WTC11 (cell line): ENCODE results near the gene FSTL1. TPM values are rescaled to one million over a fixed set of nuclear protein-coding genes. Genes with fewer than 3 reads are reported as not detected.

Experiments used
- ATAC-seq: fragments of 200-7000 bp; cut with Tn5 transposase; 2 replicates; pipeline ENCODE4 v1.10.0; 2021; ENCODE audit warnings: mild to moderate bottlenecking, moderate library complexity
- CTCF ChIA-PET: fragments of 300-600 bp; sonication (Branson Sonifier 250); formaldehyde crosslinking; loops from one replicate; lab custom pipeline; 2021; ENCODE audit warnings: antibody characterized with exemption; lab: Charles Lee
- POLR2A ChIA-PET: fragments of 350-600 bp; sonication (Branson Sonifier 250); formaldehyde crosslinking; loops from one replicate; lab custom pipeline; 2021; ENCODE audit warnings: antibody characterized with exemption; lab: Charles Lee
- DNase-seq: peaks from one replicate; pipeline ENCODE4 v3.0.0; 2021; ENCODE audit warnings: low spot score
- H3K27ac Mint-ChIP-seq: 2 replicates; pipeline ENCODE4 v1.8.0; 2021; ENCODE audit warnings: mixed read lengths
- H3K27me3 Mint-ChIP-seq: 2 replicates; pipeline ENCODE4 v1.8.0; 2021; ENCODE audit warnings: low read depth, mild to moderate bottlenecking, moderate library complexity, mixed read lengths
- H3K36me3 Mint-ChIP-seq: 2 replicates; pipeline ENCODE4 v1.8.0; 2021; ENCODE audit warnings: mixed read lengths
- H3K4me1 Mint-ChIP-seq: 2 replicates; pipeline ENCODE4 v1.8.0; 2022; ENCODE audit warnings: mixed read lengths
- H3K4me3 Mint-ChIP-seq: 2 replicates; pipeline ENCODE4 v1.8.0; 2021; ENCODE audit warnings: mild to moderate bottlenecking, moderate library complexity, mixed read lengths
- H3K9me3 Mint-ChIP-seq: 2 replicates; pipeline ENCODE4 v1.8.0; 2021; ENCODE audit warnings: mixed read lengths
- CREB1 ChIP-seq: sonication (generic); formaldehyde crosslinking; IDR thresholded peaks from 2 replicates; pipeline ENCODE4 v1.8.0; 2023; ENCODE audit warnings: mild to moderate bottlenecking, missing genetic modification reagents
- FOXK1 ChIP-seq: sonication (generic); formaldehyde crosslinking; IDR thresholded peaks from 2 replicates; pipeline ENCODE4 v1.8.0; 2022; ENCODE audit warnings: mild to moderate bottlenecking, moderate library complexity, missing genetic modification reagents
- GTF2I ChIP-seq: fragments of 250-450 bp; sonication (Bioruptor Pico); conservative IDR thresholded peaks from 2 replicates; pipeline ENCODE4 v1.4.0; 2021; ENCODE audit warnings: mild to moderate bottlenecking
- NR2C2 ChIP-seq: sonication (generic); formaldehyde crosslinking; IDR thresholded peaks from 2 replicates; pipeline ENCODE4 v1.8.0; 2022; ENCODE audit warnings: mild to moderate bottlenecking, missing genetic modification reagents
- RELA ChIP-seq: sonication (generic); formaldehyde crosslinking; IDR thresholded peaks from 2 replicates; pipeline ENCODE4 v1.8.1; 2022; ENCODE audit warnings: missing genetic modification reagents, mild to moderate bottlenecking, borderline replicate concordance
- SOX15 ChIP-seq: fragments of 250-450 bp; sonication (Bioruptor Pico); IDR thresholded peaks from 2 replicates; pipeline ENCODE4 v1.9.0; 2021; ENCODE audit warnings: mild to moderate bottlenecking
- TEAD4 ChIP-seq: sonication (generic); formaldehyde crosslinking; IDR thresholded peaks from 2 replicates; pipeline ENCODE4 v1.8.0; 2022; ENCODE audit warnings: mild to moderate bottlenecking, missing genetic modification reagents
- ZBTB21 ChIP-seq: sonication (generic); formaldehyde crosslinking; IDR thresholded peaks from 2 replicates; pipeline ENCODE4 v1.8.1; 2023; ENCODE audit warnings: mild to moderate bottlenecking, missing genetic modification reagents, borderline replicate concordance
- total RNA-seq: library from RNA; stranded (reverse); gene quantifications from 3 replicates; pipeline ENCODE4 v1.2.3, GENCODE V29; 2021
- TF ChIP-seq, protein P1 (sequence below): sonication (generic); formaldehyde crosslinking; conservative IDR thresholded peaks from 2 replicates; pipeline ENCODE4 v1.8.1; 2023; ENCODE audit warnings: mild to moderate bottlenecking, low read depth, missing genetic modification reagents, moderate library complexity
- TF ChIP-seq, protein P2 (sequence below): sonication (generic); formaldehyde crosslinking; IDR thresholded peaks from 2 replicates; pipeline ENCODE4 v1.8.0; 2022; ENCODE audit warnings: mild to moderate bottlenecking, missing genetic modification reagents
- TF ChIP-seq, protein P3 (sequence below): fragments of 250-450 bp; sonication (Bioruptor Pico); conservative IDR thresholded peaks from 2 replicates; pipeline ENCODE4 v1.9.0; 2021; ENCODE audit warnings: mild to moderate bottlenecking
- TF ChIP-seq, protein P4 (sequence below): sonication (generic); formaldehyde crosslinking; IDR thresholded peaks from 2 replicates; pipeline ENCODE4 v1.8.1; 2022; ENCODE audit warnings: mild to moderate bottlenecking, moderate library complexity, missing genetic modification reagents
- TF ChIP-seq, protein P5 (sequence below): sonication (generic); formaldehyde crosslinking; IDR thresholded peaks from 2 replicates; pipeline ENCODE4 v1.8.0; 2023; ENCODE audit warnings: mild to moderate bottlenecking, missing genetic modification reagents
- TF ChIP-seq, protein P6 (sequence below): sonication (generic); formaldehyde crosslinking; IDR thresholded peaks from 2 replicates; pipeline ENCODE4 v1.8.0; 2022; ENCODE audit warnings: mild to moderate bottlenecking, missing genetic modification reagents
- TF ChIP-seq, protein P7 (sequence below): sonication (generic); formaldehyde crosslinking; IDR thresholded peaks from 2 replicates; pipeline ENCODE4 v1.8.0; 2022; ENCODE audit warnings: missing genetic modification reagents
- TF ChIP-seq, protein P8 (sequence below): fragments of 250-450 bp; sonication (Bioruptor Pico); IDR thresholded peaks from 2 replicates; pipeline ENCODE4 v1.9.0; 2021; ENCODE audit warnings: moderate library complexity, mild to moderate bottlenecking, inconsistent platforms, borderline replicate concordance

Gene FSTL1
- total RNA-seq, 1 experiment from 2014 or later: 271 TPM

DNA sequence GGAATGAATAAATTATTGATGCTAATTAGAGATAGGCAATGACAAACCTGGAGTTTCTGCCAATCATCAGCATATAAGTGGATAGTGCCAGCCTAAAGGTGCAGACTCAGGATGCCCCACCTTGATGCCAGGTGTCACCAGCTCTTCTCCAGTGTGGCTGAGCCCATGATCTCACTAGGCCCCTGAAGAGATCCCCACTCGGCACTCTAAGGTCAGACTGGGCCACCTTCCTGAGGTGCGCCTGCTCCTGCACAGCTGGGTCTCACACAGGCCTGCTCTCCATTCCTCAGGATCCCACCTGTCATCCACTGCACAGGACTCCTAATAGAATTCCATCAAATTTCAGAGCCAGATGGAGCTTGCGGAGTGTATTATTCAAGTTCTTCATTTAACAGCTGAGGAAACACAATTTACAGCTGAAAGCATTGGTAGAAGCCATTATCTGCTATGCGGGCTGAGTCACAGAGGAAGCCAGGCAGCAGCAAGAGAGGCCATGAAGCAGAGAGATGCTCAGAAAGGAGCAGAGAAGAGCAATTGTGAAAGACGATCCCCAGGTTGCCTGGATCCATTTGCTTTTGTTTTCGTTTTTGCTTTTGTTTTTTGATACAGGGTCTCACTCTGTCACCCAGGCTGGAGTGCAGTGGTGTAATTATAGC is 25.1 kb upstream of the FSTL1 start:
- POLR2A ChIA-PET: no interaction called here
- no peaks in the 10 kb centered on the region; the same call in 1 of the 2 replicates for H3K27me3 Mint-ChIP-seq
- DNase-seq: no peak
- peak; percentile 62 for ATAC-seq
- H3K27ac Mint-ChIP-seq: no peak overlapping the region; the same call in 1 of the 2 replicates
- H3K36me3 Mint-ChIP-seq: peaks cover 12% of the 10 kb centered on the region
- H3K4me3 Mint-ChIP-seq: no peak overlapping the region
- CTCF ChIA-PET: no interaction called here
- TF ChIP-seq RELA (CRISPR knock-in tag): no peak
- no peak for TF ChIP-seq FOXK1 (CRISPR knock-in tag)
- TF ChIP-seq TEAD4 (CRISPR knock-in tag): no peak
- TF ChIP-seq GTF2I (CRISPR knock-in tag): no peak
- no peak for TF ChIP-seq SOX15 (CRISPR knock-in tag)
- TF ChIP-seq, protein P1, sequence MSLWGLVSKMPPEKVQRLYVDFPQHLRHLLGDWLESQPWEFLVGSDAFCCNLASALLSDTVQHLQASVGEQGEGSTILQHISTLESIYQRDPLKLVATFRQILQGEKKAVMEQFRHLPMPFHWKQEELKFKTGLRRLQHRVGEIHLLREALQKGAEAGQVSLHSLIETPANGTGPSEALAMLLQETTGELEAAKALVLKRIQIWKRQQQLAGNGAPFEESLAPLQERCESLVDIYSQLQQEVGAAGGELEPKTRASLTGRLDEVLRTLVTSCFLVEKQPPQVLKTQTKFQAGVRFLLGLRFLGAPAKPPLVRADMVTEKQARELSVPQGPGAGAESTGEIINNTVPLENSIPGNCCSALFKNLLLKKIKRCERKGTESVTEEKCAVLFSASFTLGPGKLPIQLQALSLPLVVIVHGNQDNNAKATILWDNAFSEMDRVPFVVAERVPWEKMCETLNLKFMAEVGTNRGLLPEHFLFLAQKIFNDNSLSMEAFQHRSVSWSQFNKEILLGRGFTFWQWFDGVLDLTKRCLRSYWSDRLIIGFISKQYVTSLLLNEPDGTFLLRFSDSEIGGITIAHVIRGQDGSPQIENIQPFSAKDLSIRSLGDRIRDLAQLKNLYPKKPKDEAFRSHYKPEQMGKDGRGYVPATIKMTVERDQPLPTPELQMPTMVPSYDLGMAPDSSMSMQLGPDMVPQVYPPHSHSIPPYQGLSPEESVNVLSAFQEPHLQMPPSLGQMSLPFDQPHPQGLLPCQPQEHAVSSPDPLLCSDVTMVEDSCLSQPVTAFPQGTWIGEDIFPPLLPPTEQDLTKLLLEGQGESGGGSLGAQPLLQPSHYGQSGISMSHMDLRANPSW: no peak
- TF ChIP-seq, protein P2, sequence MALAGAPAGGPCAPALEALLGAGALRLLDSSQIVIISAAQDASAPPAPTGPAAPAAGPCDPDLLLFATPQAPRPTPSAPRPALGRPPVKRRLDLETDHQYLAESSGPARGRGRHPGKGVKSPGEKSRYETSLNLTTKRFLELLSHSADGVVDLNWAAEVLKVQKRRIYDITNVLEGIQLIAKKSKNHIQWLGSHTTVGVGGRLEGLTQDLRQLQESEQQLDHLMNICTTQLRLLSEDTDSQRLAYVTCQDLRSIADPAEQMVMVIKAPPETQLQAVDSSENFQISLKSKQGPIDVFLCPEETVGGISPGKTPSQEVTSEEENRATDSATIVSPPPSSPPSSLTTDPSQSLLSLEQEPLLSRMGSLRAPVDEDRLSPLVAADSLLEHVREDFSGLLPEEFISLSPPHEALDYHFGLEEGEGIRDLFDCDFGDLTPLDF (CRISPR knock-in tag): no peak
- TF ChIP-seq NR2C2 (CRISPR knock-in tag): no peak
- TF ChIP-seq, protein P3, sequence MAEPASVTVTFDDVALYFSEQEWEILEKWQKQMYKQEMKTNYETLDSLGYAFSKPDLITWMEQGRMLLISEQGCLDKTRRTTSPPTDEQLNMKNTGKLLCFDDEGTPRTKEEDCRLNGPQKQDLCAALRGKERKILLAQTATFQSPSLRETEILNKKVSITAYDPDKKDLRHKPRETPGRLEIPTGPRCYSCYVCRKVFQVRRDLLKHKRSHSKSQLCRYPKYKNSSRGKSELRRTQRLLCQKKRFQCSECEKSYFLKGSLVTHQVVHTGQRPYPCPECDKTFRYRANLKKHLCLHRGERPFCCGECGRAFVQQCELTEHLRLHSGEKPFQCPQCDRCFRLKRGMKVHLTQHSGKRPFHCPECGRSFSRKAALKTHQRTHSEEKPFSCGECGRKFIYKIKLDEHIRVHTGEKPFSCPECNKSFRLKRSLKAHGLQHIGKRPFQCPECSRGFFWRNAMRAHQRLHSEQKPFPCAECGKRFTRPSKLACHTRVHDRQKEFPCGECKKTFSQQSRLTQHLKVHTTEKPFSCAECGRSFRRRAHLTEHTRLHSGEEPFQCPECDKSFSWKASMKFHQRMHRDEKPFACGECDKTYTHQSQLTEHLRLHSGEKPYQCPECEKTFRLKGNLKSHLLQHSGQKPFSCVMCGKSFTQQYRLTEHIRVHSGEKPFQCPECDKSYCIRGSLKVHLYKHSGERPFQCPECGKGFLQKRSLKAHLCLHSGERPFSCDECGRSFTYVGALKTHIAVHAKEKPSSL (CRISPR knock-in tag): no peak
- TF ChIP-seq, all 79 proteins: peak for 0
- H3K9me3 Mint-ChIP-seq: peaks cover 26% of the 10 kb centered on the region
- H3K4me1 Mint-ChIP-seq: peaks cover 44% of the 10 kb centered on the region

DNA sequence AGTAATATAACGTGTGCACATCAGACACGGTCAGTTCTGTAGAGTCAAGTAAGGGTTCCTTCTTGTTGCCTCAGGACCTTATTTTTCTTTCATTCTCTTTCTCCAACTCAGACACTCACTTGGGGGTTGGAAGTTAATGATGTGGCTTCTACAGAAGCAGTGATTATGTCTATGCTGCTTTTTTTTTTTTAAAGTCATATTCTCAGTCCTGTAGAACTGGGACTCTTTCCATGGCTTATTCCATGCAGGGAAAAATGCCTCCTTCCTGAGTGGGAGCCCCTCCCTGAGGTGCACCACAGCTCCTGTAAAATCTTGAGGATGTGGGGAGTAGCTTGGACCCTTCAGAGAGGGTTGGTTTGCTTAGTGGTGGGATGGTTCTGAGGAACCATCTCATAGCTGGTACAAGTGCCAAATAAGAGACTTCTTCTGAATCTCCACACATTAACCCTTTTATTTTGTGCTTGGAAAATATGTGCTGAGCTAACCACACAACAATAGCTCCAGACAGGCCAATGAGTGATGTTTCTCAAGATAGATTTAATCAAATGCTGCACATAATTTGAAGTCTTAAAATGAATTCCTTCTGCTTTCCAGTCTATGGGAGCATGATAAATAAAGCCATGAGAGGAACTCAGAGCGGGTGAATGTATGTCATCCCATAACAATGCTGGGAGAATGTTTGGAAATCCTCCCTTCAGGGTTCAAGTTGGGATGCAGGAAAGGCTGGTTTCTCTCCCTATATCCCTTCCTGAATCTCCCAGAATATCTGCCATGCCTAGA is 23.3 kb upstream of the FSTL1 start:
- CTCF ChIA-PET: no interaction called here
- TF ChIP-seq, protein P4, sequence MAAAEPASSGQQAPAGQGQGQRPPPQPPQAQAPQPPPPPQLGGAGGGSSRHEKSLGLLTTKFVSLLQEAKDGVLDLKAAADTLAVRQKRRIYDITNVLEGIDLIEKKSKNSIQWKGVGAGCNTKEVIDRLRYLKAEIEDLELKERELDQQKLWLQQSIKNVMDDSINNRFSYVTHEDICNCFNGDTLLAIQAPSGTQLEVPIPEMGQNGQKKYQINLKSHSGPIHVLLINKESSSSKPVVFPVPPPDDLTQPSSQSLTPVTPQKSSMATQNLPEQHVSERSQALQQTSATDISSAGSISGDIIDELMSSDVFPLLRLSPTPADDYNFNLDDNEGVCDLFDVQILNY (CRISPR knock-in tag): no peak
- TF ChIP-seq, protein P5, sequence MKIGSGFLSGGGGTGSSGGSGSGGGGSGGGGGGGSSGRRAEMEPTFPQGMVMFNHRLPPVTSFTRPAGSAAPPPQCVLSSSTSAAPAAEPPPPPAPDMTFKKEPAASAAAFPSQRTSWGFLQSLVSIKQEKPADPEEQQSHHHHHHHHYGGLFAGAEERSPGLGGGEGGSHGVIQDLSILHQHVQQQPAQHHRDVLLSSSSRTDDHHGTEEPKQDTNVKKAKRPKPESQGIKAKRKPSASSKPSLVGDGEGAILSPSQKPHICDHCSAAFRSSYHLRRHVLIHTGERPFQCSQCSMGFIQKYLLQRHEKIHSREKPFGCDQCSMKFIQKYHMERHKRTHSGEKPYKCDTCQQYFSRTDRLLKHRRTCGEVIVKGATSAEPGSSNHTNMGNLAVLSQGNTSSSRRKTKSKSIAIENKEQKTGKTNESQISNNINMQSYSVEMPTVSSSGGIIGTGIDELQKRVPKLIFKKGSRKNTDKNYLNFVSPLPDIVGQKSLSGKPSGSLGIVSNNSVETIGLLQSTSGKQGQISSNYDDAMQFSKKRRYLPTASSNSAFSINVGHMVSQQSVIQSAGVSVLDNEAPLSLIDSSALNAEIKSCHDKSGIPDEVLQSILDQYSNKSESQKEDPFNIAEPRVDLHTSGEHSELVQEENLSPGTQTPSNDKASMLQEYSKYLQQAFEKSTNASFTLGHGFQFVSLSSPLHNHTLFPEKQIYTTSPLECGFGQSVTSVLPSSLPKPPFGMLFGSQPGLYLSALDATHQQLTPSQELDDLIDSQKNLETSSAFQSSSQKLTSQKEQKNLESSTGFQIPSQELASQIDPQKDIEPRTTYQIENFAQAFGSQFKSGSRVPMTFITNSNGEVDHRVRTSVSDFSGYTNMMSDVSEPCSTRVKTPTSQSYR: no peak
- TF ChIP-seq, protein P6, sequence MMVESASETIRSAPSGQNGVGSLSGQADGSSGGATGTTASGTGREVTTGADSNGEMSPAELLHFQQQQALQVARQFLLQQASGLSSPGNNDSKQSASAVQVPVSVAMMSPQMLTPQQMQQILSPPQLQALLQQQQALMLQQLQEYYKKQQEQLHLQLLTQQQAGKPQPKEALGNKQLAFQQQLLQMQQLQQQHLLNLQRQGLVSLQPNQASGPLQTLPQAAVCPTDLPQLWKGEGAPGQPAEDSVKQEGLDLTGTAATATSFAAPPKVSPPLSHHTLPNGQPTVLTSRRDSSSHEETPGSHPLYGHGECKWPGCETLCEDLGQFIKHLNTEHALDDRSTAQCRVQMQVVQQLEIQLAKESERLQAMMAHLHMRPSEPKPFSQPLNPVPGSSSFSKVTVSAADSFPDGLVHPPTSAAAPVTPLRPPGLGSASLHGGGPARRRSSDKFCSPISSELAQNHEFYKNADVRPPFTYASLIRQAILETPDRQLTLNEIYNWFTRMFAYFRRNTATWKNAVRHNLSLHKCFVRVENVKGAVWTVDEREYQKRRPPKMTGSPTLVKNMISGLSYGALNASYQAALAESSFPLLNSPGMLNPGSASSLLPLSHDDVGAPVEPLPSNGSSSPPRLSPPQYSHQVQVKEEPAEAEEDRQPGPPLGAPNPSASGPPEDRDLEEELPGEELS: no peak
- TF ChIP-seq, protein P7, sequence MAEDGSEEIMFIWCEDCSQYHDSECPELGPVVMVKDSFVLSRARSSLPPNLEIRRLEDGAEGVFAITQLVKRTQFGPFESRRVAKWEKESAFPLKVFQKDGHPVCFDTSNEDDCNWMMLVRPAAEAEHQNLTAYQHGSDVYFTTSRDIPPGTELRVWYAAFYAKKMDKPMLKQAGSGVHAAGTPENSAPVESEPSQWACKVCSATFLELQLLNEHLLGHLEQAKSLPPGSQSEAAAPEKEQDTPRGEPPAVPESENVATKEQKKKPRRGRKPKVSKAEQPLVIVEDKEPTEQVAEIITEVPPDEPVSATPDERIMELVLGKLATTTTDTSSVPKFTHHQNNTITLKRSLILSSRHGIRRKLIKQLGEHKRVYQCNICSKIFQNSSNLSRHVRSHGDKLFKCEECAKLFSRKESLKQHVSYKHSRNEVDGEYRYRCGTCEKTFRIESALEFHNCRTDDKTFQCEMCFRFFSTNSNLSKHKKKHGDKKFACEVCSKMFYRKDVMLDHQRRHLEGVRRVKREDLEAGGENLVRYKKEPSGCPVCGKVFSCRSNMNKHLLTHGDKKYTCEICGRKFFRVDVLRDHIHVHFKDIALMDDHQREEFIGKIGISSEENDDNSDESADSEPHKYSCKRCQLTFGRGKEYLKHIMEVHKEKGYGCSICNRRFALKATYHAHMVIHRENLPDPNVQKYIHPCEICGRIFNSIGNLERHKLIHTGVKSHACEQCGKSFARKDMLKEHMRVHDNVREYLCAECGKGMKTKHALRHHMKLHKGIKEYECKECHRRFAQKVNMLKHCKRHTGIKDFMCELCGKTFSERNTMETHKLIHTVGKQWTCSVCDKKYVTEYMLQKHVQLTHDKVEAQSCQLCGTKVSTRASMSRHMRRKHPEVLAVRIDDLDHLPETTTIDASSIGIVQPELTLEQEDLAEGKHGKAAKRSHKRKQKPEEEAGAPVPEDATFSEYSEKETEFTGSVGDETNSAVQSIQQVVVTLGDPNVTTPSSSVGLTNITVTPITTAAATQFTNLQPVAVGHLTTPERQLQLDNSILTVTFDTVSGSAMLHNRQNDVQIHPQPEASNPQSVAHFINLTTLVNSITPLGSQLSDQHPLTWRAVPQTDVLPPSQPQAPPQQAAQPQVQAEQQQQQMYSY: no peak
- TF ChIP-seq ZBTB21 (CRISPR knock-in tag) (no peak), CREB1 (CRISPR knock-in tag) (no peak), FOXK1 (CRISPR knock-in tag) (no peak)
- TF ChIP-seq, protein P8, sequence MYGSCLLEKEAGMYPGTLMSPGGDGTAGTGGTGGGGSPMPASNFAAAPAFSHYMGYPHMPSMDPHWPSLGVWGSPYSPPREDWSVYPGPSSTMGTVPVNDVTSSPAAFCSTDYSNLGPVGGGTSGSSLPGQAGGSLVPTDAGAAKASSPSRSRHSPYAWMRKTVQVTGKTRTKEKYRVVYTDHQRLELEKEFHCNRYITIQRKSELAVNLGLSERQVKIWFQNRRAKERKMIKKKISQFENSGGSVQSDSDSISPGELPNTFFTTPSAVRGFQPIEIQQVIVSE (CRISPR knock-in tag): no peak

More for the DNA sequence above, 23.3 kb upstream of the FSTL1 start:
- no peaks in the 10 kb centered on the region; the same call in 1 of the 2 replicates for H3K27me3 Mint-ChIP-seq
- H3K4me3 Mint-ChIP-seq: no peak overlapping the region
- no peak for DNase-seq
- peaks cover 59% of the 10 kb centered on the region for H3K4me1 Mint-ChIP-seq
- ATAC-seq: no peak
- POLR2A ChIA-PET: no interaction called here
- H3K9me3 Mint-ChIP-seq: peaks cover 31% of the 10 kb centered on the region
- peaks cover 14% of the 10 kb centered on the region for H3K36me3 Mint-ChIP-seq
- H3K27ac Mint-ChIP-seq: no peak overlapping the region
